Tibial nerve (tissue), 4 donors: Measurements from ENCODE around the gene PSMD12. TPM values are rescaled to one million over a fixed set of nuclear protein-coding genes. Genes with fewer than 3 reads are reported as not detected.
"Not testable (repeated sequence)": the region's sequence is repeated elsewhere in the genome, so short reads cannot be mapped to it uniquely, and the experiment has no call there.

Source experiments
- DNase-seq, 2 donors: peaks; one replicate each; pipeline ENCODE4 v3.0.0-alpha.2; 2019; ENCODE audit warnings: low spot score in 2 of 2
- H3K27ac ChIP-seq, 4 donors: fragments of 200-600 bp; sonication (generic) in 3 of 4; one replicate each; pipeline ENCODE4 v1.5.1; 2017 to 2019; ENCODE audit warnings: mild to moderate bottlenecking in 1 of 4
- H3K27me3 ChIP-seq, 2 donors: fragments of 200-600 bp; sonication (generic) in 1 of 2; one replicate each; pipeline versions ENCODE4 v1.5.1 to v1.6.0; 2017 to 2019
- H3K36me3 ChIP-seq, 3 donors: fragments of 200-600 bp; sonication (generic); one replicate each; pipeline ENCODE4 v1.5.1; 2018 to 2019
- H3K4me1 ChIP-seq, 4 donors: fragments of 200-600 bp; sonication (generic) in 3 of 4; one replicate each; pipeline ENCODE4 v1.5.1; 2017 to 2019
- H3K4me3 ChIP-seq, 4 donors: fragments of 200-600 bp; sonication (generic) in 3 of 4; one replicate each; pipeline ENCODE4 v1.5.1; 2017 to 2019; ENCODE audit warnings: mild to moderate bottlenecking in 1 of 4, moderate library complexity in 1 of 4
- H3K9me3 ChIP-seq, 4 donors: fragments of 200-600 bp; sonication (generic) in 3 of 4; one replicate each; pipeline ENCODE4 v1.5.1; 2017 to 2019
- EP300 ChIP-seq, 2 donors: sonication (generic); formaldehyde crosslinking; IDR thresholded peaks; one replicate each; pipeline ENCODE4 v1.6.1; 2017; ENCODE audit warnings: antibody characterized with exemption in 2 of 2, mild to moderate bottlenecking in 1 of 2
- POLR2A ChIP-seq, 2 donors: fragments of 450-650 bp; IDR thresholded peaks; one replicate each; pipeline ENCODE4 v1.6.1; 2017; ENCODE audit warnings: antibody characterized with exemption in 2 of 2, mild to moderate bottlenecking in 2 of 2, moderate library complexity in 2 of 2
- WGBS, 2 donors: methylation state at CpG; one replicate each; pipeline ENCODE4 v1.1.5; 2018; 5-methylcytosine and 5-hydroxymethylcytosine counted together
- total RNA-seq, 4 donors: library from RNA; depleted of rRNA; stranded (reverse); fragments of >200 nt; gene quantifications; one replicate each; pipeline ENCODE4 v1.1.0, GENCODE V29; 2016
- TF ChIP-seq, protein P1 (sequence below), 5 experiments: fragments of 200-600 bp in 3 of 5; fragments of 450-650 bp in 2 of 5; sonication (generic) in 3 of 5; IDR thresholded peaks; one replicate each; pipeline ENCODE4 v1.5.1; 2016 to 2019; ENCODE audit warnings: antibody characterized with exemption in 5 of 5, mild to moderate bottlenecking in 3 of 5, moderate library complexity in 2 of 5

PSMD12 gene
- total RNA-seq, 4 donors from 2014 or later: 16.1 to 24.7 (median 22.4) TPM

DNA sequence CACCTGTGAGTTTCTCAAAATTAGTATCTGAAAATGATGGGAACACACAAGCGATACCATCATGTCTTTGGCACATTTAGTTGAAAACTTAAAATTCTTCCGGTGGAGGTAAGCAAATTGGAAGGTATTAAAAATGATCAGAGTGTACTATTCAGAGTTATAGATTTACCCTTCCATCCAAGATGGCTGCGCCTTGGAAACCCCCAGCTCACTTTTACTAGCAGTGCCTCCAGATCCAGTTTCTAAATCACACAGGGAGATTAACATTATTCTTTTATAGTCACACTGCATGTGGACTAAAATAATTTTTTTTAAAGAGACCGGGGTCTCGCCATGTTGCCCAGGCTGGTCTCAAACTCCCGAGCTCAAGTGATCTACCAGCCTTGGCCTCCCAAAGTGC, 25.7 kb upstream of the PSMD12 start:
- no peaks in the 10 kb centered on the region for H3K27me3 ChIP-seq
- WGBS, 2 donors: 97% methylated on average over 6 of the region's 6 CpGs
- no peaks in the 10 kb centered on the region for H3K36me3 ChIP-seq
- no peak for DNase-seq
- H3K9me3 ChIP-seq: no peaks in the 10 kb centered on the region
- H3K4me3 ChIP-seq: no peak overlapping the region
- TF ChIP-seq EP300 (IDR thresholded peaks at IDR 0.05): no peak
- TF ChIP-seq, protein P1, sequence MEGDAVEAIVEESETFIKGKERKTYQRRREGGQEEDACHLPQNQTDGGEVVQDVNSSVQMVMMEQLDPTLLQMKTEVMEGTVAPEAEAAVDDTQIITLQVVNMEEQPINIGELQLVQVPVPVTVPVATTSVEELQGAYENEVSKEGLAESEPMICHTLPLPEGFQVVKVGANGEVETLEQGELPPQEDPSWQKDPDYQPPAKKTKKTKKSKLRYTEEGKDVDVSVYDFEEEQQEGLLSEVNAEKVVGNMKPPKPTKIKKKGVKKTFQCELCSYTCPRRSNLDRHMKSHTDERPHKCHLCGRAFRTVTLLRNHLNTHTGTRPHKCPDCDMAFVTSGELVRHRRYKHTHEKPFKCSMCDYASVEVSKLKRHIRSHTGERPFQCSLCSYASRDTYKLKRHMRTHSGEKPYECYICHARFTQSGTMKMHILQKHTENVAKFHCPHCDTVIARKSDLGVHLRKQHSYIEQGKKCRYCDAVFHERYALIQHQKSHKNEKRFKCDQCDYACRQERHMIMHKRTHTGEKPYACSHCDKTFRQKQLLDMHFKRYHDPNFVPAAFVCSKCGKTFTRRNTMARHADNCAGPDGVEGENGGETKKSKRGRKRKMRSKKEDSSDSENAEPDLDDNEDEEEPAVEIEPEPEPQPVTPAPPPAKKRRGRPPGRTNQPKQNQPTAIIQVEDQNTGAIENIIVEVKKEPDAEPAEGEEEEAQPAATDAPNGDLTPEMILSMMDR (IDR thresholded peaks at IDR 0.05): no peak
- no peak for TF ChIP-seq POLR2A (IDR thresholded peaks at IDR 0.05)
- H3K27ac ChIP-seq: no peak overlapping the region
- H3K4me1 ChIP-seq: peaks cover 0 to 19% (median 7%) of the 10 kb centered on the region in 4 donors

DNA sequence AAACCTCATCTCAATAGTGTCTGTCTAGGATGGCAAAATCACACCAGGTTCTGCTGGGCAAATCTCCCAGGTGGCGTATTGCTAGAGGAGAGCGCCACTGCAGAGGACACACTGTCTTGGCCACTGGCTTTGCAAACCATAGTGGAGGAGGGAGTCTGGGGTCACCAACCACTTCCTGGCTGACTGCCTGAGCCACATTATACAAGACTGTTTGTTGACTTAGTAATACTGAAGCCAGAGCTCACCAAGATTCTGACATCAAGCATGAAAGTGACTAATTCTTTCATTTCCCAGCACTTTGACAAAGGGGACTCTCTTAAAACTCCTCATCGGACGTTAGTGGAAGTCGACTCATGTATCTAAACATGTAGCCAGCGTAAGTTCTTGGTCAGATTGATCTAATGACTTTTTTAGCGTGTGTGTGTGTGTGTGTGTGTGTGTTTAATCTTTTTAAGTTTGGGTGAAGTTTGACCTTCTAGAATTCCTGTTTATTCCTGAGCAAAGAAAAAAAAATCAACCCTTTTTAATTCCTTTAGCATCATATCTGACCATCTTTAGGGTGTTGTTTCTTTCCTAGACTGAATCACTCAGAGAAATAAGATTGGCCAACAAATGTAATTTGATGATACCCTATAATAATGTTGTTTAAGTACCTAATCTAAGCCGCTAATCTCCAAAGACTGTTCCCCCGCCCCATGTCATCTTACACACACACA, 24.4 kb upstream of the PSMD12 start:
- H3K27me3 ChIP-seq: no peaks in the 10 kb centered on the region
- TF ChIP-seq POLR2A (IDR thresholded peaks at IDR 0.05) (no peak), EP300 (IDR thresholded peaks at IDR 0.05) (peak in 1 of 2 donors; percentile 43)
- TF ChIP-seq, protein P1 (IDR thresholded peaks at IDR 0.05): no peak
- peak overlapping the region in 3 of 4 donors; percentile 26 to 59 (median 50) for H3K27ac ChIP-seq
- H3K4me1 ChIP-seq: peaks cover 0 to 19% (median 7%) of the 10 kb centered on the region in 4 donors
- H3K36me3 ChIP-seq: no peaks in the 10 kb centered on the region
- H3K4me3 ChIP-seq: no peak overlapping the region
- 35 to 36% methylated on average over 9 of the region's 9 CpGs for WGBS, 2 donors
- no peak for DNase-seq
- H3K9me3 ChIP-seq: no peaks in the 10 kb centered on the region

DNA sequence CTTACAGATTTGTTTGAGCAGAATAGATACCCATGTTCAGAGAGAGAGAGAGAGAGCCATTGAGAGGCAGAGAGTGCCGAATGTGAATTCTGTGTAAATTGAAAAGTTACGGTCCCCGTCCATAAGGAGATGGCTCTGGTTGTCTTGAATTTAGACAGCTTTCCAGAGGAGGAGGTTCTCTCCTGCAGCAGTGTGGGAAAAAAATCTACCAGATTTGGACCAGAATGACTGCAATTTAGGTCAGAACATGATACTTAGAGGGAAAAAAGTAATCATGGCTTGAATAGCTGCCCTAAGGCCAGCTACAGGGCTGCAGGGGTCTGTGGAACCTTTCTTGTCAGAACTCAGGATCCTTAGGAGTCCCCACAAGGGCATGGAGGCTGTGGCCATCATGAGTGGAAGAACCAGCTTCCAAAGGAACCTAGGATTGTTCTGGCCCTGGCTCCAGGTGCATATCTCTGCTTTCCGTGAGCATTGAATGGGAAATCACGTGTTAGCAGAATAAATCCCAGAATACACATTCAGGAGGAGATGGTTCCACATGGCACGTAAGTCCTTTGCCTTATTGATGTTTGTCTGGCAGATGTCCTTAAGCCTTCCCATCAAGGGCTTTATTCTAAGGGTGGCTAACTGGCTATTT, 23.7 kb upstream of the PSMD12 start:
- Histone ChIP-seq H3K4me1 (peaks cover 0 to 19% (median 7%) of the 10 kb centered on the region in 4 donors), H3K9me3 (no peaks in the 10 kb centered on the region), H3K27ac (peak overlapping the region in 2 of 4 donors; percentile 37 to 59), H3K4me3 (no peak overlapping the region), H3K27me3 (no peaks in the 10 kb centered on the region), H3K36me3 (no peaks in the 10 kb centered on the region)
- TF ChIP-seq POLR2A (IDR thresholded peaks at IDR 0.05): no peak
- TF ChIP-seq, protein P1 (IDR thresholded peaks at IDR 0.05): no peak
- TF ChIP-seq EP300 (IDR thresholded peaks at IDR 0.05): no peak
- no peak for DNase-seq
- WGBS, 2 donors: 78 to 80% methylated on average over 6 of the region's 6 CpGs

DNA sequence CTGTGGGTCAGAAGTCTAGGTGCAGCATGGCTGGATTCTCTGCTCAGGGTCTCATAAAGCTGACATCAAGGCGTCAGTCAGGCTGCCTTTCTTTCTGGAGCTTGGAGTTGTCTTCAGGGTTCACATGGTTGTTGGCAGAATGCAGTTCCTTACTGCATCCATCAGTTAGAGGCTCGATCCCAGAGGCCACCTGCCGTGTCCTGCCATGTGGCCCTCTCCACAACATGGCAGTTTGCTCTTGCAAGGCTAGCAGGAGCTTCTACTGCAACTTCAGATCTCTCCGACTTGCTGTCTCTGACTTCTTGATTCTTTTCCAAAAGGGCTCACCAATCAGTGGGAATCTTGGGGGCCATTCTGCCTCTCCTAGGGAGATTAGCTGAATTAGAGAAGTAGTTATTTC, 22.6 kb upstream of the PSMD12 start:
- 91 to 95% methylated on average over 4 of the region's 4 CpGs for WGBS, 2 donors
- TF ChIP-seq EP300 (IDR thresholded peaks at IDR 0.05) (no peak), POLR2A (IDR thresholded peaks at IDR 0.05) (no peak)
- TF ChIP-seq, protein P1 (IDR thresholded peaks at IDR 0.05): no peak
- no peak overlapping the region for H3K27ac ChIP-seq

DNA sequence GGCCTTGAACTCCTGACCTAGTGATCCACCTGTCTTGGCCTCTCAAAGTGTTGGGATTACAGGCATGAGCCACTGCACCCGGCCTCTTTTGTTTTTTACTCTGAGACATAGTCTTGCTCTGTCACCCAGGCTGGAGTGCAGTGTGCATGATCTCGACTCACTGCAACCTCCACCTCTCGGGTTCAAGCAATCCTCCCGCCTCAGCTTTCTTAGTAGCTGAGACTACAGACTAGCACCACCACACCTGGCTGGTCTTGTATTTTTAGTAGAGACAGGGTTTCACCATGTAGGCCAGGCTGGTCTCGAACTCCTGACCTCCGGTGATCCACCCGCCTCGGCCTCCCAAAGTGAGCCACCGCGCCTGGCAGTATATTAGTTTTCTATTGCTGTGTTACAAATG, 22.2 kb upstream of the PSMD12 start:
- DNase-seq, H3K4me3 ChIP-seq, H3K27me3 ChIP-seq, H3K27ac ChIP-seq, H3K36me3 ChIP-seq, H3K9me3 ChIP-seq: not testable (repeated sequence)
- H3K4me1 ChIP-seq: peaks cover 0 to 19% (median 7%) of the 10 kb centered on the region in 4 donors
- 95 to 96% methylated on average over 10 of the region's 10 CpGs for WGBS, 2 donors

More for the DNA sequence above, 22.6 kb upstream of the PSMD12 start:
- Histone ChIP-seq H3K4me3 (no peak overlapping the region), H3K27me3 (no peaks in the 10 kb centered on the region), H3K36me3 (no peaks in the 10 kb centered on the region), H3K4me1 (peaks cover 0 to 19% (median 7%) of the 10 kb centered on the region in 4 donors), H3K9me3 (no peaks in the 10 kb centered on the region)
- no peak for DNase-seq
